ENCODE measurements around the gene GPR31.

GPR31 gene

DNA sequence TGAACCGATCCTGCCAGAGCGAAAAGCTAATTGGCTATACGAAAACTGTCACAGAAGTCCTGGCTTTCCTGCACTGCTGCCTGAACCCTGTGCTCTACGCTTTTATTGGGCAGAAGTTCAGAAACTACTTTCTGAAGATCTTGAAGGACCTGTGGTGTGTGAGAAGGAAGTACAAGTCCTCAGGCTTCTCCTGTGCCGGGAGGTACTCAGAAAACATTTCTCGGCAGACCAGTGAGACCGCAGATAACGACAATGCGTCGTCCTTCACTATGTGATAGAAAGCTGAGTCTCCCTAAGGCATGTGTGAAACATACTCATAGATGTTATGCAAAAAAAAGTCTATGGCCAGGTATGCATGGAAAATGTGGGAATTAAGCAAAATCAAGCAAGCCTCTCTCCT is 20.7 kb downstream of the GPR31 start:
- no peak for DNase-seq

DNA sequence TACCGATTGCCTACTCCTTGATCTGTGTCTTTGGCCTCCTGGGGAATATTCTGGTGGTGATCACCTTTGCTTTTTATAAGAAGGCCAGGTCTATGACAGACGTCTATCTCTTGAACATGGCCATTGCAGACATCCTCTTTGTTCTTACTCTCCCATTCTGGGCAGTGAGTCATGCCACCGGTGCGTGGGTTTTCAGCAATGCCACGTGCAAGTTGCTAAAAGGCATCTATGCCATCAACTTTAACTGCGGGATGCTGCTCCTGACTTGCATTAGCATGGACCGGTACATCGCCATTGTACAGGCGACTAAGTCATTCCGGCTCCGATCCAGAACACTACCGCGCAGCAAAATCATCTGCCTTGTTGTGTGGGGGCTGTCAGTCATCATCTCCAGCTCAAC is 21.4 kb downstream of the GPR31 start:
- no peak for DNase-seq

DNA sequence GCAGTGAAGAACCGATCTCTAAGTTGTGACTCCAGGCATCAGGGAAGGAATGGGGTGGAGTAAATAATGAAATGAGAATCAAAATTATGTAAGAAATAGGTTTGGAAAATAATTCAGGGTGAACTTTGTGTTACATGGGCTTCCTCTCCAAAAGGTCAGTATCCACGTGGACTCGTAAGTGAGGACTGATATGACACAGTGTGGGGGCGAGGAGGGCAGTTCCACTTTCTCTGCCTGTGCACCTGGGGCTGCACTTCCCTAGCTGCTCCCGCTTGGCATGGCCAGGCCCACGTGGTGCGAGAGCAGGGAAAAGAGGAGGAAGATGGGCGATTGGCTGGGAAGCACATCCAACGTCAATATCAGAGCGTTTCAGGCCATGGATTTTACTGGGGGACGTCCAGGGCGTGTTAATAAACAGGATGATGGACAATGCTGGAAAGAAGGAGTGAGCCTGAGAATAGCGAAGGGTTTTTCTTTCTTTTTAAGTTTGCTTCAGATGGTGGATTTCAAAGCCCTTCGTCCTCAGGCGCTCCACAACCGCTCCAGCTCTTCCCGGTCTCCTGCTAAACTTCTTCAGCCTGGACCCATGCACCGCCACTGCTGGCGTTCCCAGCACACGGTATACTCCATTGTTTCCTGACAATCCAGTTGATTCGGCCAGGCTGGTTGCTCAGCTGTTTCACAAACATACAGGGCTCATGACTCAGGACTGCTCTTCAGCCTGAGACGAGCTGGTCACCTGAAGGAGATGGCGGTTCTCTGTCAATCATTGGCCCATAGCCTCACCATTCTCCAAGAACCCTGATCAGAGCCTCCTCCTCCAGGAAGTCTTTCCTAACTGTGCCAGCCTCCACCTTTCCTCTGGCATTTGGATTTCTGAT is 23.1 kb downstream of the GPR31 start:
- DNase-seq, result no peak

DNA sequence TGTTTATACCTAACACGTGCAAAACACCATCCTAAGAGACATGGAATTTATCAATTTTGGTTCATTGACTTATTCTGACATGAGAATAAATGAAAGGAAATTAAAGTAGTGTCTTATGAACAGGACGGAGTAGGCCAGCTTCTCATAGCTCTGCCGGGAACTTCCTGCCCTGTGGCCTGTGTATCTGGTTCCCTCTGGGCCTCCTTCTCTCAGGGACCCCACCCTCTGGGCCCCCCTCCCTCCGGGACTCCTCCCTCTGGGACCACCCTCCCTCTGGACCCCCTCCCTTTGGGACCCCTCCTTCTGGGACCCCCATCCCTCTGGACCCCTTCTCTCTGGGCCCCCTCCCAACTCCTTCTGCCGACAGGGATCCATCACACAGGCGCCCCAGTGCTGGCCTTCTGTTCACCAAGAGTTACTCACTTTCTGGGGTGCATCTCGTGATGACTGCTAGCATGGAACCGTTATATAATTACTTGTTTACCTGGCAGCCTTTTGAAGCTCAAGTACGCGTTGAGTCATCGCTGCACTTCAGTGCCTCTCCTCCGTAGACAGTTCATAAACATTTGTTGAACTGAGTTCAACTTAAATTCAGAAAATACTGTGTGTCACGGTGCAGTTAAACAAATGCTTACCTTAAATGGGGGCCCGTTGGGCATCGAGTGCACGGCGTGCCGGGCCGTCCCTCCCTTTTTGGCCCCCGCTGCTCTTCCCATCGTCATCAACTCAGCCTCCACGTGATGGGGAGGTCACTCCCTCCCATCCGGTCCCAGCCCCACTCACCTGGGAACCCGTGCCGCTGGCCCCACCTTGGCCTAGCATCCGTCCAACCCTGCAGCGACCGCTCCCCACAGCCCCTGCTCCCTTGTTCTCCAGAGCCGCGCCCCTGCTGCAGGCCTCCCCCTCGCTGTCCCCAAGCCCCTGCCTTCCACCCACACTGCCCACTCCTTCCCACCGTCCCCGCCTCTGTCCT is 26.8 kb downstream of the GPR31 start:
- DNase-seq, result no peak

DNA sequence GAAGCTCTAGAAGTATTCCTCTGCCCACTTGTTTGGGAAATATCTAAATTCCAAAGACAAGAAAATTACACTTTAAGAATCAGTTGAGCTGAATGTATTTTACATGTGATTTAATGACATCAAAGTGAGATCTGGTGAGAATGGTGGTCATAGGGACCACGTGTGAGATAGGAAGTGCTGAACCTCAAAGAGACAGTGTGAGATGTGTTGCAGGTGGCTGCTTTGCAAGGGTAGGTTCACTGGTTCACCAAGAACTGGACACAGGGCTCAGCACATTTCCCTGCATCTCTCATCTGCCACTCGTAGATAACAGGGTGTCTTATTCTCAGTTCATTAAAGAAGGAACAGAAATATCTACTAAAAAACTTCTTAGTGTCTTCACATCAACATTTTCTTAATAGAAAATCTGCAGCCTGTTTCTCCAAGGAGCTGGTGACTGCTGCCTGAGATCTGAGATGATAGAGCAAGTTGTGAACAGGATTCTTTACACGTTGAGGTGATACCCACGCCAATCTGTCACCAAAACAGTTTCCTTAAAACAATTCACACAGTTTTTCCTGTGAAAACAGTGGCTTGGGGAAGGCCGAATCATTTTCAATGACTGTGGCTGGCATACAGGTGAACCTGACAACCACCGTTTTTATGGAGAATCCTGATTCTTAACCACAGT is 27.6 kb downstream of the GPR31 start:
- no peak for DNase-seq

DNA sequence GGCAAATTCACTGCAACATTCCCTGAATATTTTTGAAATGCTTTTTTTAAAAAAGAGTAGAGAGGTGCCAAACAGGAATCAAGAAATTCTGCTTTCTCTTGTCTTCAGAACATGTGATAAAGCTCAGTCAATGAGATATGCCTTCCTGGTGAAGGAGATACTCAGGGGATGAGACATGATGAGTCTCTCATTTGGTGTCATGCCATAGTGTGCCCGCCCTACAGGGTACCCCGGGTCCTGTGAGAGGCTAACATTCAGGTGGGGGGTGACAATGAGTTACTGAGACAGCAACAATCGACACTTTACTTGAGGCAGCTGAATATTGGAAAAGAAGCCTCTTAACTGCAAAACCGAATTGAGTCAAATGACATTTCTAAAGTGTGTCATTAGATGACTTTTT is 28.2 kb downstream of the GPR31 start:
- no peak for DNase-seq

DNA sequence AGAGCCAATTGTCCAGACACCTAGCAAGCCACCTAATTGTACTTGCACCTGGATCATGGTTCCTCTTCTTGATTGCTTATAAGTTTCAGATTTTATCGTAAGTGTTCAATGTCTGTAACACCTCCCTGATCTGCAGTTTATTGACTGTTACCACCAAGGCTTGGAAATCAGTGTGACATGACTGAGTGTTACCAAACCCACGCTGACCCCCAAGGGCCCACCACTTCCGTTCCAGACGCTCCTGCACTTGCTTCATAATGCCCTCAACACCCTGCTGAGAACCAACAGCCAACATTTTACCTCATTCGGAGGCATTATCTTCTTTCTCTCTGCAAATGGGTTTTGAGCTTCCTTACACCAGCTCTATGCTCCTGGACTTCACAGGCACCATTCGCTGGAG is 28.6 kb downstream of the GPR31 start:
- DNase-seq, result no peak

DNA sequence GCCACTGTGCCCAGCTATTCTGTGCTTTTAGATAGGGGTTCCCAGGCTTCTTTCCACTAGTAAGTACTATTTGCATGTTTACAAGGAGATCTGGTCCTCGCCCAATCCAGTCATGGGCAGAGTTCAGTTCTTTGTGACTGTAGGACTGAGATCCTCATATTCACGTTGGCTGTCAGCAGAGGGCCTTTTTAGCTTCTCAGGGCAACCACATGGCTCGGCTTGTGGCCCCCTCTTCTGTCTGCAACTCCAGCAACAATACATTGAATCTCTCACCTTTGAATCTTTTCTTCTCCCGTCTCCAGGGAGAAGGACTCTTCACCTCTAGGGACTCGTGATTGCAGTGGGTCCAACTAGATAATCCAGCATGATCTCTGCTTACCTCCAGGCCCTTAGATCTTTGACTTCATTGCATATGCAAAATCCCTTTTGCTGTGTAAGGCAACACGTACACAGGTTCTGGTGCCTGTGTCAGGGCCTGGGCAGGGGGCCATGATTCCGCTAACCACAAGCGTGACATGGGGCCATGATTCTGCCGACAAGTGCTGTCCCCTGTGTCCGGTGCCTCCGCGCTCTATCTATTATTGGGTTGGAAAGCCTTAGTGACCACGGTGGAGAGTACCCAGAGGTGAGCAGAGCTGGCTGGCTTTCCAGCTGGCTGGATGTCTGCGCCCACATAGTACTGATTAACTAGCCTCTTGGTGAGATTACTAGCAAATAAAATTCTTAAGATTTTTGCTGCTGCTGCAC is 29.8 kb downstream of the GPR31 start:
- DNase-seq, result no peak

DNA sequence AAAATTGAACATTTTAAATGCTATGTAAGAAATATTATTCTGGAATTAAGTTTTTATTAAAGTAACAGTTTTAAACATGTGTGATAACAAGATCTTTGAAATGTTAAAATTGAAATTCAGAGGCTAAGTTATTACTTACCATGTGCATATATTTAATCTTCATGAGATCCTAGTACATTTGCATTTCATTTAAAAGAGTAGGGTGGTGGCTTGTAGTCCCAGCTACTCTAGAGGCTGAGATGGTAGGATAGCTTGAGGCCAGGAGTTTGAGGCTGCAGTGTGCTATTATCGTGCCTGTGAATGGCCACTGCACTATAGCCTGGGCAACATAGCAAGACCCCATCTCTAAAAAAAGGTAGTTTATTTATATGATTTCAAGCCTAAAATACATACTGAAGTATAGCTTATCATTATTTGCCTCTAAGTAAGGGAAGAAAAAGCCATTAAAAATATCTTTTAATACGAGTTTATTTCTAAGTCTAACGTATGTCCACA is 31.9 kb downstream of the GPR31 start:
- DNase-seq, result no peak

DNA sequence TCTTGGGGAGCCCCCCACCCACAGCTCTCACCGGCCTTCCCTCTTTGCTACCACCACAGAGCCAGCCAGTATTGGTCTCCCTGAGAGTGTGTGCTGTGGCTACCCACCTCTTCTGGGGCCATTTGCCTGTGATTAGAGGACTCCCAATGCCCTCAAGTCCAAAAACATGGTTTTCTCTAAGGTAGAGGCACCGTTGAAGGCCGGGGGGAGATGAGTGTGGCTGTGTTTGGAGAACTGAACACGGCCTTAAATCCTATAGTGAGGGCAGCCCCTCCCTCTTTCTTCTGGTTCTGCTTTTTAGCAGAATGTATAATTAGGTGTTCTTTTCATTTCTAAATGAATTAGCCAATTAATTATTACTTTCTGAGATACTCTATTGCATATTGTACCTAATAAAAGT is 32.4 kb downstream of the GPR31 start:
- no peak for DNase-seq

DNA sequence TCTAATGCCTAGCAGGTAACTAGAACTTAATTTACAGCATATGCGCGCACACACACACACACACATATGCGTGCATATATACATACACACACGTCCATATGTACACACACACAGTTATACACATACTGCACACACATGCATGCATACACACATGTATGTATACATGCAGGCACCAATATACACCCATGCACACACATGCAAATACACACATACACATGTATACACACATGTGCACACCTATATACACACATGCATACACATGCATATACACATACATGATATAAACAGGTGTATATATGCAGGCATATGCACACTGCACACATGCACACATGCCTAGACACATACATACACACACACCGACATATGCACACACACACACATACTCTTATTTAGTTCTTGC is 33.0 kb downstream of the GPR31 start:
- DNase-seq, result no peak

DNA sequence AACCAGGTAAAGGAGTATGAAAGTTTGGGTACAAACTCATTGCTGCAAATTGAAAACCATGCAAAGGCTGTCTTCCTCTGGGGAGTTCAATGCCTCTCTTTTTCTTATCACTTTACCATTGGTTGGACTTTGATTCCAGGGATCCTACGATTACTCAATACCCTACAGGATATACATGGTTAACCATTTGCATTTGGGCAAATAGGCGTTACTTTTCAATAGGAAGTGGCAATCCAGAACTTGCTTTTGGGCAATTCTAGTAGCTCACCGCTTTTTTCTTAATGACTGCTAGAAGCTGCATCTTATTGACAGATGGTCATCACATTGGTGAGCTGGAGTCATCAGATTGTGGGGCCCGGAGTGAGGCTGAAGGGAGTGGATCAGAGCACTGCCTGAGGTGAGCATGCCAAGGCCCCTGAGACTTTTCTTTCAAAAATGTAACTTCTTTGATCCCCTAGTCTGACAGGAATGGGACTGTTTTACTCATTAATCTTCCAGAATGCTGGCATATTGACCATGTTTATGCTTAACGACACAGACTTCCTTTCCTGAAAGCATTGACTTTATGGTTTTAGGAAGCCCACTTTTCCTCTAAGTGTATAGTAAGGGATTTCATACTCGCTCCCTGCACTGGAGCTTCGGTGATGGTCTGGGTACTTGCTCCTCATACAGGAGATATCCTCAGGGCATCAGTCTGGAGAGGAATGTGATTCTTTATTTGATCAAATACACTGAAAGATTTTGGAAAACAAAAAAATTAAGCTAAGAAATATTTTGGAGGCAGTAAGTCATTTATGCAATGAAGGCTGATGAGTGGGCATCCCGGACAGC is 34.7 kb downstream of the GPR31 start, which contains the start of gene CCR6:
Gene CCR6, plus strand, starts transcription at position 270 of the 831 bp plus-strand sequence. CDS start 13,039 bp downstream, outside the sequence.
- DNase-seq, result no peak

DNA sequence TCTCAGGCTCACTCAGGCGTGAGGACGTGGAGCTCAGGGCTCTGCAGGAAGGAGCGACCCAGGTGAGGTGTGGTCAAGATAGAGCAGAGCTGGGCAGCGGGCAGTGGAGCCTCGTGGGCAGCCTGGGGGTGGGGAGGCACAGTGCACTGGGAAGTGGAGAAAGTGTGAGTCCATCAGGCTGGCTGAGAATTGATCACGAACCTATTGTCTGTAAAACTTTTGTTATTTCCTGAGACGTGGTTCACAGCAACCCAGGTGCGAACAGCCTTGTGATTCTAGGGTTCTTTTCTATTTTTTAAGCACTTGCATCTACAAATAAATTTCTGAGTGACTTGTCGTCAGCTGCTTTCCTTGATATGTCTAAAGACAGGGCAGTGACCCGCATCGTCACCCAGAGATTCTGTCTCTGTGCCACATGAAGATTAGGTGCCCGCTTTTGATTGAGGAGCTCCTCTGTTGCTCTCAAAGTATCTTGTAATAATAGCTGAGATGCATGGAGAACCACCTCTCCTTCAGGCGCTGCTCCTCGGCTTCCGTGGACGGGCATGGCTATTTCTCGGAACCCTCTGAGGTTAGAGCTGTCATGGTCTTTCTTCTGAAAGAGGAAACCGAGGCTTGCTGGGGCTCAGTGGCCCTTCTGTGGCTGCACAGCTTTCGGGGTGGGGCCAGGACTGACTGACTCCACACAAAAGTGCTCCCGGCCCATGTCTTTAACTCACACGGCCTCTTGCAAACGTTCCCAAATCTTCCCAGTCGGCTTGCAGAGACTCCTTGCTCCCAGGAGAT is 35.5 kb downstream of the GPR31 start:
- DNase-seq, result no peak

DNA sequence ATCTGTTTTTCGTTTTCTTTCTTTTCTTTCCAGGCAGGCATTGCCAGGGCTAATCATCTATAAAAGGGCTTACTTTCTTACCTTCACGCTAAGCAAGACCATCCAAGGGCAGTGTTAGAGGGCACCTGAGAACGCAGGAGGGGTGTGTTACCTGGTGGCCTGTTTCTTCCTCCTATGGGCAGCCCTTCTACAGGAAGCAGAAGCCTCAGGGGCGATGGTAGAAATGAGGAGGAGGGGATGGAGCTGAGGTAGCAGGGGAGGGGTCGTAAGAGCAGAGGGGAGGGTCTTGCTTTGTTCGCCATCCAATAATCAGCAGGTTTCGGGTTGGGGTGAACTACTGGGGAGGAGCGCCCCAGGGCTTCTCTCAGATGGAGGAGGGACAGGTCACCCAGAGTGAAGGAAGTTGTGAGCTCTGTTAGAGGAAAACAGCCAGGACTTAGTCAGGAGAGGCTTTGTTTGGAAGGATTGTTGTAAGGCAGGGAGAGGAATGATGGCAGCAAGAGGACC is 36.4 kb downstream of the GPR31 start:
- no peak for DNase-seq

DNA sequence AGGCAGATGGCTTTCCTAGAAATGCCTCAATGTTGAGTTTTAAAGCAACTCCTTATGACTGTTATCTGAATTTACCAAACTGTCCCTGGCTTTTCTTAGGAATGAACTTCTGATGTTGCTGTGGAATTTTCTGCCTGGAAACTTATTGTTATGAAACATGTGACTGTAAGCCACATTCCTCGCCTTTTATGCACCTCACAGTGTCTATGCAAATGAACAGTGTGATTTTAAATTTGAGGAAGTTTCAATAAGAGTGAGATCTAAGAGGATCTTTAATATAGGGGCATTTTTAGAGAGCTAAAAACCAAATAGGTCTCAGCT is 37.2 kb downstream of the GPR31 start:
- no peak for DNase-seq

DNA sequence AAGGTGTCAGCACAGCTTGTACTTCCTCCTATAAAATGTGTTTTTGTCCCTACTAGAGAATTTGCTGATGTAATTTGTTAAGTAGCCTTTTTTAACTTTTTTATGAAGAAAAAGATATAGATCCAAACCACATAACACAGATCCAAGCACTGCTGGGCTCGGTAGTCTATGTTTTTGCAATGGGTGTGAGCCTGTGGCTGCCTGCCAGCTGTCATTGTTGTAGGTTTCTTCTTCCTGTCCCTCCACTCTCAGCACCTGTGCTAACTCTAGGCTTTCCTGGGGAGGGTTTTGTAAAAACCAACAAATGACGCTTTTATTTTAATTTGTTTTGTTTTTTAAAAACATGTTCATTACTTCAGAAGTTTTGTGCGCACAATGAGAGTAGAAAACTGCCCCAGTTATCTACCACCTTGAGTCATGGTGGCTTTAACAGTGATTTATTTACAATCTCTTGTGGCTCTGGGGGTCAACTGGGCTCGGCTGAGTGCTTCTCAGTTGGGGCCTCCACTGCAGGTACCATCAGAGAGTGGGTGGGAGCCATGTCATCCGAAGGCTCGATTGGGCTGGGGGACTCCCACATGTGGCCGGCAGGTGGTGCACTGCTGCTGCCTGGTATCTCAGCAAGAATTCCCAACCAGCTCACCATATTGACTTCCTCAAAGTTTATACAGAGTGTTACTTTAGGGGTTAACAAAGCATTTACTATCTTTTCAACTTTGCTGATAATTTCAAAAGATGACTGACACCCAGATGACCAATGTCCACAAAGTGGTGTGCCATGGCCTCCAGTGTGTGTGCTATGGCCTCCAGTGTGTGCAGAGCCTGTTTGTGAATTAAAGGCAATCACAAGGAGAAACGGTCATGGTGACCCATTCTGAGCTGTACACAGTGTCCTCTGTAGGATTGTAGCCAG is 37.9 kb downstream of the GPR31 start:
- DNase-seq, result no peak

DNA sequence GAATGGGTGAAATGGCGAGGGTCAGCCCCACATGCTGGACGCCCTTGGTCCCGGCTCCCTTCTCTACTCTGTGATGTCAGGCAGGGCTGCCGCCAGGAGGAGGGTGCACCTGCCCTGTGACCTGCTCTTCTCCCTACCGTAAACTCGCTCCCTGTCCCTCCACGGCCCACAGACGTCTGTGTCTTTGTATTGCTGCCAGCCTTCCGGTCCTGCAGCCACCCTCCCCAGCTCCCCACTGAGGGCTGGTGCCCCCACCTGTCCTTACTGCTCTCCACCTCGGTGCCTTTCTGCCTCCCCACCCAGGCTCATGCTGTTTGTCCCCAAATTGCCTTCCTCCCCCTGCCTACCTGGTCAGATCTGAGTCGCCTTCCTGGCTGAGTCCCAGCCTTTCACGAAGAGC is 38.9 kb downstream of the GPR31 start:
- no peak for DNase-seq

DNA sequence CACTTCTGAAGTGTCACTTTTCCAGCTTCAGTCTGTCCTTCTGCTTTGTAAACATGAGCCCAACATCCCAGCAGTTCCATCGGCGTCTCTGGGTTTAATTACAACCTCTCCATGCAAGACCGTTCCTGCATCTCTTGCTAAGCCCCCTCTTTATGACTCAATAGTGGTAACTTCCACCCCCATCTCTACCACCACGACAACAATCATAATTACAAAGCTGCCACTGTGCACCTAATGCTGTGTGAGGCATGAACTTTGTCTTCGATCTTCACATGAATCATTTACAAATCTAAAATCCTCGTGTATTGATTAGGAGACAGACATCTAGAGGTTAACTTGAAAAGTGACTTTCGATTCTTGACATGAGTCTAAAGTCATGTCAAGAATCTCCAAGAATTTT is 39.8 kb downstream of the GPR31 start:
- no peak for DNase-seq

DNA sequence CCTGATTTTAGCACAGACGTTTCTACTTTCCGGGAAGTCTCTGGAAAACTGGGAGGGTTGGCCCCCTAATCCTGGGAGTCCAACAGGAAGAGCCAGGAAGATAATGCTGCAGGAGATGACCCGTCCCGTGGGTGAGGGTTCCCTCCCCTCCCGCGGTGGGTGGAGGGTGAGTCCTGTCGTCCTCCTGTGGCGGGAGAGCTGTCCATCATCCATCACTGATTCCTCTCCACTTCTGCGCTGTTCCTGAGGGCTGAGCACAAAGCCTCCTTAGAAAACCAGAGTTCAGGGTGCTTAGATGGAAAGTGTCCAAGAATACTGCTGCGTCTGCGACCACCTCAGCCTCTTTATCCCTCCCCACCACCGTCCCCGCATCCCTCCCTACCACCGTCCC is 40.9 kb downstream of the GPR31 start:
- DNase-seq, result no peak
